Esophagus mucosa (tissue), 1 donor: ENCODE data around the gene NLRX1. TPM values are rescaled to one million over a fixed set of nuclear protein-coding genes. Genes with fewer than 3 reads are reported as not detected.
"Not testable (repeated sequence)": the region's sequence is repeated elsewhere in the genome, so short reads cannot be mapped to it uniquely, and the experiment has no call there.

Source experiments
- ATAC-seq: fragments of 200-7000 bp; cut with Tn5 transposase; one replicate; pipeline ENCODE4 v1.9.1; 2020
- total RNA-seq: library from RNA; stranded (reverse); gene quantifications from one replicate; pipeline ENCODE4 v1.2.4, GENCODE V29; 2023
- donor health status: DM: yes; HTN: yes; CAD: no.

The NLRX1 gene
- total RNA-seq, 1 donor from 2014 or later, result 60.3 TPM

DNA sequence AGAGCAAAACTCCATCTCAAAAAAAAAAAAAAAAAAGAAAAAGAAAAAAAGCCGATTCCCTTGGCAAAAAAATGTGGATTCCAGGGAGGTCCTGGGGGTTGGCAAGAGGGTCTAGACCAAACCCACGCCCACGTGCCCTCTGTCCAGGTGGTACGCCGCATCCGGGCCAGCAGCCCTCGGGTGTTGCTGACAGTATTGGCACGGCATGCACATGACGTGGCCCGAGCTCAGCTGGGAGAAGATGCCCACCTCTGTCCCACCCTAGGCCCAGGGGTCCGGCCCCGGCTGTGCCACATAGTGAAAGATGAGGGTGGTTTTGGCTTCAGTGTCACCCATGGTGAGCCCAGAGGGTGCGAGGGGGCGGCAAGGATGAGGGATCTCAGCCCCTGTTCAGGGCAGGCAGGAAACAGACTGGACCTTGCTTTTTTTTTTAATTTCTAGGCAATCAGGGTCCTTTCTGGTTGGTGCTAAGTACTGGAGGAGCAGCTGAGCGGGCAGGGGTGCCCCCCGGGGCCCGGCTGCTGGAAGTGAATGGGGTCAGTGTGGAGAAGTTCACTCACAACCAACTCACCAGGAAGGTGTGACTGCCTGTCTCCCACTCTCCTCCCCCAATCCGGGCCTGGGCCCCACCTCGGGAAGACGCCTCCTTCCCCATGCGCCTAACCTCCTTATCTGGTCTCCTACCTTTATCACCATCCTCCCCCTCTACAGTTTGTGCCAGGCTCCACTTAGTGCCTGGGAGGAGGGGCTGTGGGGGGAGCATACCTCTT is 18.8 kb downstream of the NLRX1 start:
- ATAC-seq, result no peak

DNA sequence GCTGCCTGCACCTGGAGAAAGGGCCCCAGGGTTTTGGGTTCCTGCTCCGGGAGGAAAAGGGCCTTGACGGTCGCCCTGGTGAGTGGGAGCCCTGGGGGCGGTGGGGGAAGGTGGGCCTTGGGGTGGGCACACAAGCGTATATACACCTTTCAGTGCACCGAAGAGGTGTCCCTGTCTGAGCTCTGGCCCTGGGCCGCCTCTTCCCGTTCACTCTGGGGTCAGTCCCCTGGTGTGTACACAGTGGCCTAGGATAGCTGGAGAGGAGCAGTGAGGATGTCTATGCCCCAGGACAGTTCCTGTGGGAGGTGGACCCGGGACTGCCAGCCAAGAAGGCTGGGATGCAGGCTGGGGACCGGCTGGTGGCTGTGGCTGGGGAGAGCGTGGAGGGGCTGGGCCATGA is 19.5 kb downstream of the NLRX1 start:
- no peak for ATAC-seq

DNA sequence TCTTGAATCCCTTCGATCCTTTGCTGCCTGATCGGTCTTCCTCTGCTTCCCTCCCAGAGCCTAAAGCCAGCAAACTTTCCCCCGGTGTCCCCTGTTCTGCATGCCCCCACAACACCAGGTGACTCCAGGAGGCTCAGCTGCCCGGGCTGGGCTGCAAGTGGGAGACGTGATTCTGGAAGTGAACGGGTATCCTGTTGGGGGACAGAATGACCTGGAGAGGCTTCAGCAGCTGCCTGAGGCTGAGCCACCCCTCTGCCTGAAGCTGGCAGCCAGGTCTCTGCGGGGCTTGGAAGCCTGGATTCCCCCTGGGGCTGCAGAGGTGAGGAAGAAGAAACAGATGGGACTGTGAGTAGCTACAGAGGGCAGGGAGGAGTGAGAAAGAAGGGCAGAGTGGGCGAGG is 20.4 kb downstream of the NLRX1 start:
- no peak for ATAC-seq

DNA sequence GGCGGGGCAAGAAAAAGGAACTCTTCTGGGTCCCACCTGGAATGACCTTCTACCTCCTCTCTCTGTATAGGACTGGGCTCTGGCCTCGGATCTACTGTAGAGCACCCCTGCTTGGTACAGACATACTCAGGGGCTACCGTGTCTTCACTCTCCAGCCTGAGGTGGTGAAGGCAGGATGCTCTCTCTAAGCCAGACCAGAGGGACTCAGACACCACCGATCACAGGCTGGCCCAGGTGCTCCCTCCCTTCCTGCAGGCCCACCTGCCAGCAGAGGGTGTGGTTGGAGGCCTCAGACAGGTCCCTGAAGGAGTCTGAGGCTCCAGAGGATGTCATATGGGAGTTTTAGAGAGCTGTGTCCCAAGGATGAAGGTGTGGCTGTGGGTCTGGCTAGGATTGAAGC is 20.9 kb downstream of the NLRX1 start:
- ATAC-seq, result no peak

DNA sequence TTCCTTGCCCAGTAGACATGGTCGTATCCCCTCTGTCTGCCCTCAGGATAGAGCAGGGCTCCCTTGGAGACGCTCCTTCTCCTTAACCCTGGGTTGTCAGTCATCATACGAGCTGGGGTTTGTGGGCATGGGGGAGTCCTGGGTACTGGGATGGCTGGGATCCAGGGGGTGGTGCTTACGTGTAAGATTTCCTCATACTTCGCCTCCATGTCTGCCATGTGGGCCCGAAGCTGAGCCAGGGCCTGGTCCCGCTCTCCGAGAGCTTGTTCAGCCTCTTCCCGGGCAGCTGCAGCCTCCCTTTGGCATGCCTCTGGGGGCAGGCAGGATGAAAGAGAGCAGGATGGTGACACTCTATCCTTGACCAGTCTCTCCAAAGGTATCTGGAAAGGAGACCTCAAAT is 22.0 kb downstream of the NLRX1 start:
- no peak for ATAC-seq

DNA sequence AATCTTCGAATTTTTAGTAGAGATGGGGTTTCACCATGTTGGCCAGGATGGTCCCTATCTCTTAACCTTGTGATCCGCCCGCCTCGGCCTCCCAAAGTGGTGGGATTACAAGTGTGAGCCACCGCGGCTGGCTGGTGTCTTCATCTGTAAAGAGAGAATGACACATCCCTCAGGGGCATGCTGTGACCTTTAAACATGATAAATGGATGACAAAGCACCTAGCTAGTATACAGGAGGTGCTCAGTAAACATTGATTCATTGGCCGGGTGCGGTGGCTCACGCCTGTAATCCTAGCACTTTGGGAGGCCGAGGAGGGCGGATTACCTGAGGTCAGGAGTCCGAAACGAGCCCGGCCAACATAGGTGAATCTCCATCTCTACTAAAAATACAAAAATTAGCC is 22.7 kb downstream of the NLRX1 start:
- peak; percentile 56 for ATAC-seq

DNA sequence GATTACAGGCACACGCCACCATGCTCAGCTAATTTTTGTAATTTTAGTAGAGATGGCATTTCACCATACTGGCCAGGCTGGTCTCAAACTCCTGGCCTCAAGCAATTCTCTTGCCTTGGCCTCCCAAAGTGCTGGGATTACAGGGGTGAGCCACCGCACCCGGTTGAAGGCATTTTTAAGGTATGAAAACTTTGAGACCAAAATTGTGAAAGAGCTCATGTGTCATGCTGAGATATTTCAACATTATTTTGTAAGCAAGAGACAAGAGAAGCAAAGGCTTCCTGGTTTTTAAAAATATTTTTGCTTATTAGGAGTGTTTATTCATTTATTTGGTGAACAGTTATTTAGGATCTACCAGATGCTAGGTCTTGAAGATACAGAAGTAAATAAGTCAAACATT is 23.6 kb downstream of the NLRX1 start:
- ATAC-seq, result no peak

DNA sequence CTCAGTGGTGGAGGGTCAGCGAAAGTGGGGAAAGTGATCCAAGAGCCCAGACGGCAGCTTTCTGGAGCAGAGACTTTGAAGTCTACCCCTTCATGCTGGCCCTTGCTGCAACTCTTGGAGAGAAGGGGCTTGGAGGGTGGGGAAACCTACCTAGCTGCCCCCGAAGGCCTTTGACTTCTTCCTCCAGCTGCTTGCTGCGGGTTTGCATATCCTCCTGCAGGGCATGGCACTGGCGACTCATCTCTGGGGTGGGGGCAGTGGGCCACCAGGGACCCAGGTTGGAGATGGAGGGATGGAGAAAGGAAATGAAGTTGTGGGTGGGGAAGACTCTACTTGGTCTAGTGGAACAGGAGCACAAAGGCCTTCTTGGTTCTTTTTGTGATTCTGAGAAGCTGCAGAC is 24.5 kb downstream of the NLRX1 start:
- no peak for ATAC-seq

DNA sequence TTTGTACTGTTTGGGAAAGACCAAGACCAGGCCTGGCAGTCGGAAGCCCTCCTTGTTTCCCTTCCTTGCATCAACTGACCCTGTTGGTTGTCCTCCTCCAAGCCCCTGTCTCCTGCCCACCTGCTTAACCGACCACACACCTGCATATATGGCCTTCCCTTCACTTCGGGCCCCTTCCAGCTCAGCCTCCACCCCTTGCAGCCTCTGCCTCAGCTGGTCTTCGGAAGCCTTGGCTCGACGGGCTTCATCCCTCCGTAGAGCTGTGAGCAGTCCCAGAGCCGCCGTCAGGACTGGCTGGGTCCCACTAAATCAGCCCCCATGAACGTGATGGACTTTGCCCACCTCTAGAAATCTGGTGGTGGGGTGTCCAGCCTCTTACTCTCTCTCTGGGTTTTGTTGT is 25.1 kb downstream of the NLRX1 start:
- no peak for ATAC-seq

DNA sequence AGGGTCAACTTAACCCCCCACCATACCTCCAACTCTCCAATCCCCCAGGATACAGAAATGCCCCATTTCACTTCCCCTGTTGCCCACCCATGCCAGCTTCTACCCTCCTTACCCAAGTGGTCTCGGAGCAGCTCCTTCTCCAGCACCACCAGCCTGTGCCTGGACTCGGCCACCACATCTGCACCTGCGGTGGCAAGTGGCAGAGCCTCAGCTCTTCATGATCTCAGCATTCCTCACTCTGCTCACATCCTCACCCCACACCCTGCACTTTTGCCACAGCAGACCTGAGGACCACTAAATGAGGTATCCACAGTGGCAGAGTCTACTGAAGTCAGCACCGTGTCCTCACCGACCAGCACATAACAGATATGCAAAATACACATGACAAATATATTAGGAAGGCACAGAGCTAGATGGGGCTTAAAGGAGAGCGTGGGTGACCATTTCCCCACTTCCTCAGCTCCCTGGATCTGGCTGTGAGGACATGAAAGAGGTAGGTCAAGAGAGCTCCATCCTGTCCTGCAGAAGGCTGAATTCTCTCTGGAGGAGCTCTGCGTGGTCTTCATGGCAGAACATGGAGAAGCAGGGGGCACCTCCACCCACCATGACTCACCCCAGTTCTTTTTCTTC is 26.4 kb downstream of the NLRX1 start:
- ATAC-seq, result no peak

DNA sequence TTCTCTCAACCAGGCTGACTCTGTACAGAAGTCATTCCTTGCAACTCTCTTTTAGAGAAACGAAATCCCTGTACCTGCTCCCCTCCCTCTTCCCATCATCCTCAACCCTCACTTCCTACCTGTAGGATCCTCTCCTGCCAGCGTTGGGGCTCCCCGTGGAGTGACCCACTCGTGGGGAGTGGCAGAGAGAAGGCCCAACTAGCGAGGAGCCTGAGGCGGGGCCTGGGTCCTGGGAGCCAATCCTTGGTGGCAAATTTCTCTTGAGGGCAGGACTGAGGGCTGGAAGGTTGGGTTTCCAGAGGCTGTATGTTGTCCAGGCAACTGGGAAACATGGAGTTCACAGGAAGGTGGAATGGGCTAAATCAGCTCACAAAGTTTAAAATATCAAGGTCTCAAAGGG is 27.2 kb downstream of the NLRX1 start:
- peak; percentile 74 for ATAC-seq

DNA sequence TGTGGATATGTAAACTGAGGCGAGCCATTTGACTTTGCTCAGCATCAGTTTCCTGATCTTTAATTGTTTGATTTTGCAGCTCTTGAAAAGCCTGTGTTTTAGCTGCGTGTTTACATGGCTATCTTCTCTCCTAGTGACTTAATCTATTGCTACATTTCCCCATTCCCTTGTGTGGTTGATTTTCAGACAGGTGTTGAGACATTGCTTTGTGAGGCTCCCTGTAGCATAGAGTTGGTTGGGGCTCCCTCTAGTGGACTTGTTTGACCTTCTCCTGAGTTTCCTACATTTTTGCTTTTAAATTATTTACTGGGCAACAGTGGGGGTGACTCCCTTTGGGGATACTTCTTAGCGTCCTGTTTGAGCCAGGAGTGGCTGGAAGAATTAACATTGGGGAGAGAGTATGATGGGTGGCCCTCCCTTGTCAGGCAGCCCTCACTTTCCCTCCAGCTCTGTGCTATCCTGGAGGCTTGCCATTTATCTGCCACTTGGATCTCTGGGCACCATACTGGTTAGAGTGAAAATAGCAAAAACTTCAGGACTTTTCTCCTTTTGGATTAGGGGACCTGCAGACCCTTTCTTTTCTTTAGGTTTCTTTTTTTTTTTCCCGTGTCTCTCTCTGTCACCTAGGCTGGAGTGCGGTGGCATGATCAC is 28.4 kb downstream of the NLRX1 start:
- peak; percentile 92 for ATAC-seq

DNA sequence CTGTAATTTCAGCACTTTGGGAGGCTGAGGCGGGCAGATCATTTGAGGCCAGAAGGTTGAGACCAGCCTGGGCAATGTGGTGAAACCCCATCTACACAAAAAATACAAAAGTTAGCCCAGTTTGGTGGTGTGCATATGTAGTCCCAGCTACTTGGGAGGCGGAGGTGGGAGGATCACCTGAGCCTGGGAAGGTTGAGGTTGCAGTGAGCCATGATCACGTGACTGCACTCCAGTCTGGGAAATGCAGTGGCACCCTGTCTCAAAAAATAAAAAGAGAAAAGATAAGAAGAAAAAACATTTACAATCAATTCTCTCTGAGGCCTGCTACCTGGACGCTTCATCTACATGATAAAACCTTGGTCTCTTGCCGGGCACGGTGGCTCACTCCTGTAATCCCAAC is 30.4 kb downstream of the NLRX1 start:
- ATAC-seq, result no peak

DNA sequence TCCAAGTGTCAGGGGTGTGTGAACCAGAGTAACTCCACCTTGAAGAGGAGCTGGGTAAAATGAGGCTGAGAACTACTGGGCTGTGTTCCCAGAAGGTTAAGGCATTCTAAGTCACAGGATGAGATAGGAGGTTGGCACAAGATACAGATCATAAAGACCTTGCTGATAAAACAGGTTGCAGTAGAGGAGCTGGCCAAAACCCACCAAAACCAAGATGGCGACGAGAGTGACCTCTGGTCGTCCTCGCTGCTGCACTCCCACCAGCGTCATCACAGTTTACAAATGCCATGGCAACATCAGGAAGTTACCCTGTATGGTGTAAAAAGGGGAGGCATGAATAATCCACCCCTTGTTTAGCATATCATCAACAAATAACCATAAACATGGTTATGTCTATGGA is 32.7 kb downstream of the NLRX1 start:
- ATAC-seq, result not testable (repeated sequence)

DNA sequence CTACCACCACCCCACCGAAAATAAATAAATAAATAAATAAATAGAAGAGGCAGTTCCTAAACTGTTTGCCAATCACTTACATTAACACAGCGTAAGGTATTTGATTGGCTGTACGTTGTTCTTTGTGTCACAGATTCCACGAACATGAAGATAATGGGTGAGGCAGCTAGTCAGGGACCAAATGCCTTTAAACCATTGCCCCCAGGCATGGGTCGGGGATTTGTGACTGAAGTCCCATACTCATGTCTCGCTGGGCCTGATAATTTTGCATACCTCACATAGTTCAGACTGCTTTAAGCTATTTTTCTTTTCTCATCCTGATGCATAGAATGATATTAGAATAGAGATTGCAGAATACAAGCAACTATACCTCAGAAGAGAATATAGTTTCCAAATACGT is 34.0 kb downstream of the NLRX1 start:
- ATAC-seq, result no peak

DNA sequence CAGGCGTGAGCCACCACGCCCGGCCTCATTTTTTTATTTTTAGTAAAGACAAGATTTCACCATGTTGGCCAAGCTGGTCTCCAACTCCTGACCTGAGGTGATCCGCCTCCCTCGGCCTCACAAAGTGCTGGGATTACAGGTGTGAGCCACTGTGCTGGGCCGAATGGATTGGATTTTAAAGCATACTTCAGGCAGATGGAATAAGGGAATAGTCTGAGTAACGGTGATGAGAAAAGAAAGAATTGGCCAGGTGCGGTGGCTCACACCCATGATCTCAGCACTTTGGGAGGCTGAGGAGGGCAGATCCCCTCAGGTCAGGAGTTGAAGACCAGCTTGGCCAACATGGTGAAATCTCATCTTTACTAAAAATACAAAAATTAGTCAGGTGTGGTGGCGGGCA is 35.5 kb downstream of the NLRX1 start:
- no peak for ATAC-seq

DNA sequence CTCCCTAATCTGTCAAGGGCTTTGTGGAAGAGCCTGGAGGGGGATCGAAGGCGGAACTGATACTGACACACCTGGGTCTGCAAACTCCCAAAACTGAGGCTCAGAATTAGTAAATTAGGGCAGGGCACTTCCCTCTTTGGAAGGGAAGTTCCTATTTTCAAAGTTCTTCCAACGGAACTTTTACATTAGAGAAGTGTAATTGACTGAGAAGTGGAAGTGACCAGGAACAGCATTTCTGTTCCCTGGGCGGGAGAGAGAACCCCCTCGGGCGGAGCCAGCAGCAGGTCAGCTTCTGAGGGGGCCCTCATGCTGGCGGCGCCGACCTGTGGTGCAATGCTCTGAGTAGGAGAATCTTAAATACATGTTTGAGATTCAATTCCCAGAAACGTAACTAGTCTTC is 36.6 kb downstream of the NLRX1 start:
- no peak for ATAC-seq

DNA sequence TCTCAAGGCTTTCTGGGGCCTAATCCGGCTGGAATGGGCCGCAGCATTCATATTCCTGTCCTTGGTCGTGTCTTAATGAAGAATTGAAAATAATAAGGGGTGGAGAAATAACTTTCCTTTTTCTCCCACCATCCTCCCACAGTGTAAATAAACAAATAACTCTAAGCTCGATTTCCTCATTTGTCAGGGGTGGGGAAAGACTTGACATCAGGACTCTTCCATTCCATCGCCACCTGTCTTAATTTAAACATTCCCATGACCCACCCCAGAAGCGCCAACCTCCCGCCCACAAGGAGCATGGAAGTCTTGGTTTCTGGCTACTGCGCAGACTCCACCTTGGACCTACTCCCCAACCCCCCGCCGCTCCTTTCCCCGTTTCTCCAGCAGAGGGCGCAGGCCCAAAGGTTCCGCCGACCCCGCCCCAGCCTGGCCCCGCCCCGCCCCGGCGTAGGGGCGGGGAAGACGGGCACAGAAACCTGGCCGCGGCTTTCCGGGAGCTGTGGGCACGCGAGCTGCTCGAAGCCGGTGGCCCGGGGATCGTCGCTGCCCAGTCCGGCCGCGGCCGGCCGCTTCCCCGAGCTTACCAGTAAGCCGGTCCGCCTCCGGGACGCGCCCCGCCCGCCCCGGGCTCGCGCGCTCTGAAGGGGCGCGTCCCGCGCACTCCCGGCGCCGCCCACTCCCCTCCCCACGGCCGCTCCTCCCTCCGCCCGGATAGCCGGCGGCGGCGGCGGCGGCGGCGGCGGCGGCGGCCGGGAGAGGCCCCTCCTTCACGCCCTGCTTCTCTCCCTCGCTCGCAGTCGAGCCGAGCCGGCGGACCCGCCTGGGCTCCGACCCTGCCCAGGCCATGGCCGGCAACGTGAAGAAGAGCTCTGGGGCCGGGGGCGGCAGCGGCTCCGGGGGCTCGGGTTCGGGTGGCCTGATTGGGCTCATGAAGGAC is 37.3 kb downstream of the NLRX1 start, which contains the start of gene CBL:
Gene CBL, plus strand, starts transcription at position 766 of the 937 bp plus-strand sequence. Its CDS starts 79 bp downstream, at position 845.
- ATAC-seq, result peak; percentile 98

DNA sequence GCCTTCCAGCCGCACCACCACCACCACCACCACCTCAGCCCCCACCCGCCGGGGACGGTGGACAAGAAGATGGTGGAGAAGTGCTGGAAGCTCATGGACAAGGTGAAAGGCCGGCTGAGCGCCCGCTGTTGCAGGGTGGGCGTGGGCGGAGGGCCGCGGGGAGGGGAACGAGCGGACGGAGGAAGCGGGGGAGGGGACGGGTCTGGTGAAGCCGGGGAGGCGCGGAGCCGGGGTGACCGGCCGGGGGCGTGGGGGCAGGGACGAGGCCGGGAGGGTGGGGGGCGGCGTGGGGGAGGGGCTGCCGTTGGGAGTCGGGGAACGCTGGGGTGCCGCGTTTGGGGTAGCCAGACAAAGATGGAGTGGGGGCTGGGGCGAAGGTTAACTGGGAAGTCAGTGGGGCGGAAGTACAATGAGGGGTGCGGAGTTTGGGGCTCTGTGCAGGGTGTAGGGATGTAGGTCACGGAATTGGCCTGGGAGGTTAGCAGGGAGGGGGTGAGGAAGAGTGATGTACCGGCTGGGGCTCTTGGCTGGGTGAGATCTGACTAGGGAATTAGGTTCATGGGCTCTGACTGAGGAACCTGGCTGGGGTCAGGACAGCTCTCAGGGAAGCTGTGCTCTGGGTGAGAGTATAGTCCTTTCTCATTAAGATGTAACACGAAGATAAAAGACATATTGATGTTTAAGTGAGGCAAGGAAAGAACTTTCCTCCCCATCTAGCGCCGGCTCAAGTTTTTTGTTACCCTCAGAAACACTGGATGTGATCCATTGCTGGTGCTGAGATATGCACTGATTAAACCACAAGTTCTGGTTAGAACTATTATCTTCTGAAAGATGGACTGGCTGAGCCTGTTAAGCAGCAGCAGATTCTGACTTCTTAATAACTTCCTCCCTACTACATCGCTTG is 38.2 kb downstream of the NLRX1 start:
- peak; percentile 26 for ATAC-seq

DNA sequence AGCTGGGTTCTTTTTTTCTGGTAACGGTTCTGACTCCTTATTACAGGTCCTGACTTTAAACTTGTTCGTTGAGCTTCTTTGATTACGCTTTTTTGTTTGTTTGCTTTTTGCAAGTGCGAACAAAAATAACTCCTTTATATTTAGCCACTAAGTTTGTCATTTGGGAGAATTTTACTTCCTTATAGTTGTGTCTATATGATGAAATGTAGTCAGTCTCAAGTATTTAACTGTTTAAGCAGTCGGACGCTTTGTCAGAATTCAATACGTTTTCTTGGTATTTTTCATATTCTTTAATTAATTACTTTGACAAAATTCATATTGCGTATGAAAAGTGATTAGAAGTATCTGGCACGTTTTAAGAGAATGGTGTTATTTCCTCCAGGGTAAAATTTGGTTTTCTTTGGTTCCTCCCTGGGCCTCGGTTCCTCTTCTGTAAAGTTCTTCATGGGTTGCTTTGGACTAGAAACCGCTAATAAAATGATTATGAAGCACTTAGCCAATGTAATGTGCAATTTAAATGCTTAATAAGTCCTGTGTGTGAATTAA is 39.0 kb downstream of the NLRX1 start:
- ATAC-seq, result no peak

DNA sequence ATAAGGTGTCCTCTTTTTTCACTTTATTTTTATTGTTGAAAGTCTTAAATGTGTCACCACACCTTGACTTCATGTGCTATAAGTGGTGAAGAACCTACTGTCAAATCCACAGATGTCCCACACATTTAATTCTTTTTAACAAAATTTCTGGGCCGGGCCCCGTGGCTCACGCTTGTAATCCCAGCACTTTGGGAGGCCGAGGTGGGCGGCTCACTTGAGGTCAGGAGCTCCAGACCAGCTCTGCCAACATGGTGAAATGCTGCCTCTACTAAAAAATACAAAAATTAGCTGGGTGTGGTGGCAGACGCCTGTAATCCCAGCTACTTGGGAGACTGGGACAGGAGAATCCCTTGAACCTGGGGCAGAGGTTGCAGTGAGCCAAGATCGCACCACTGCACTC is 40.7 kb downstream of the NLRX1 start:
- ATAC-seq, result no peak
